HG03108 (cell line): ENCODE results near the gene MAP1B.
"Not testable (repeated sequence)": the region's sequence is repeated elsewhere in the genome, so short reads cannot be mapped to it uniquely, and the experiment has no call there.

Experiments used
- ATAC-seq: cut with Tn5 transposase; IDR thresholded peaks from one replicate; pipeline ENCODE4 v1.9.1; 2021; ENCODE audit warnings: moderate library complexity; ENCODE audit not compliant: unreplicated experiment

The MAP1B gene

DNA sequence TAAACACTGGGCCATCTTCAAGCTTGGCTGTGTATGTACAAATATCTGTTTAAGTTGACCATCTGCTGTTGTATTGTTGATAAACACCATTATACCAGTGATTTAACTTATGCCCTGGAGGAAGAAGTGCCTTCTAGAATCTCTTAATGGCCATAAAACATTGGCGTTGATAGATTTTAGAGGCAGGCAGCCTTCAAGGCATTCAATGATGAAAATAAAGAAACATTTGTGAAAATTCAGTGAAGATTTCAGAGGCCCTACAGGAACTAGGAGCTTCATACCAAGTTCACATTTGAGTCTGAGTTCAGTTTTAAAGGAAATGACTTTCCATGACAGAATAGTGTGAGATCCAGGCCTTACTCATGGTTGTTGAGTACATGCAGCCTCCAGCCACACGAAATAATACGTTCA, 52.2 kb downstream of the MAP1B start:
- no peak for ATAC-seq

DNA sequence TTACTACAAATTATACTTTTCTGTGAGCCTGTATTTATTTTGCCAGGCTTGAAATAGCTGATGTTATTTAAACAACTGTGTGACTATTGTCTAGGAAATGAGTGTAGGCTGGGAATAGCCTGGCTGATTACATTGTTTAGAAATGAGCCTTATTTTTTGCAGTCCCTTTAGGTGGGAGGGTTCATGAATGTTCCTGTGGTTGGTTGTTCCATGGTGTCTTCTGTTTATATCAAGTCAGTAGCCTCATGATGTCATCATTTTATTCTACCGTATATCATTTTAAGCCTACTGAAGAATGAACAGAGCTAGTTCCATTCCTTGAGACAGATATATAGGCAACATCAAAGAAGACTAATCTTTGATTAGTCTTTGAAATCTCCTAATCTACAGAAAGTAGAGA, 53.1 kb downstream of the MAP1B start:
- ATAC-seq = no peak

DNA sequence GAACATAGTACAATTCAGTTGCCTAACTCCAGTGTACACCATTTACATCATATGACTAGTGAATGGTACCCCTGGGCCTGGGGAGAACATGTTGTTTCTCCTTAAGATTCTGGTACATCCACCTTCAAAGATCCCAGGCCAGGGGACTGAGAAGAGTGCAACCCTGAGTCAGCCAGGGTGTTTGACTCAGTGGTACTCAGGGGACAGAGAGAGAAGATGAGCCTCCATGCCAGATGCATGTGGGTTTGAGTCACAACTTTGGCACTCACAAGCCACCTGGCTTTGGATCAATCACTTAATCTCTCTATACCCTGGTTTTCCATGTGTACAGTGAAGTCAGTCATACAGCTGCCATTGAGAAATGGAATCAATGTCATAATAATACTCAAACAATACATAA, 53.7 kb downstream of the MAP1B start:
- no peak for ATAC-seq

DNA sequence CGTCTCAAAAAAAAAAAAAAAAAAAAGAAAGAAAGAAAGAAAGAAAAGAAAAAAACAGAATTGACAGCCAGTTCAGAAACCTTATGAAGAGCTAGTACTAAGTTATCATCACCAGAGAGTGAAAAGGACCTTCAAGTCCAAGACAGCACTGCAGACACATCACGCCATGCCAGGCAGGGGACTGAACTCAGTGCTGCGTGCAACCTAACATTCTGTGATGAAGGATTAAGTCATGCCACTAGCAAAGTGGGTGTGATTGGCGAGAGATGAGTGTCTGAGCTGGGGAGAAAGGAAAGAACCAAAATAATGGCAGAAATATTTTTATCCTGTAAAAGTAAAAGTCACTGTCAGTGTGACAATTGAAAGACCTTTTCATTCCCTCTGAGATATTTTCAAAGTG, 54.7 kb downstream of the MAP1B start:
- no peak for ATAC-seq

DNA sequence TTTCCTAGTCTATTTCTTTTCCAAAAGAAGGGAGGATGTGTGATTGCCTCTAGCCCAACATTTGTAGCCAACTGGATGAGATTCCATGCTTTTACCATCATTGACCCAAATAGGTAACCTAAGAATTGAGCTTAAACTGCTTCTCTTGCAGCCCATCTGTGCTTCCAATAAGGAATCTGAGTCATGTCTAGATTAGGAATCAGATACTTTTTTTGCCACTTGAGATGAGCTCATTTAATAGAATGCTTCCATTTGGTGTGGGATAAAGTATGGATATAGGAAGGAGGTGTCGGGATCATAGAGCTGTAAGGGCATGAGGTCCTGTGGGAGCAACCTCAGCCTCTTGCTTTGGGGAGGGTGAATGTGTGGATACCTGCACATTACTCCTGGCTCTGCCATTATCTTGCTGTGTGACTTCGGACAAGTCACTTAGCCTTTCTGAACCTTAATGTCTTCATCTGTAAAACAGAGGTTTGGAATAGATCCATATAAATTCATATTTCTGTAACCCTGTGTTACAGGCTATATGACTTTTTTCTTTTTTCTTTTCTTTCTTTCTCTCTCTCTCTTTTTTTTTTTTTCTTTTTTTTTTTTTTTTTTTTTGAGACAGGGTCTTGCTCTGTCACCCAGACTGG, 56.2 kb downstream of the MAP1B start:
- no peak for ATAC-seq

DNA sequence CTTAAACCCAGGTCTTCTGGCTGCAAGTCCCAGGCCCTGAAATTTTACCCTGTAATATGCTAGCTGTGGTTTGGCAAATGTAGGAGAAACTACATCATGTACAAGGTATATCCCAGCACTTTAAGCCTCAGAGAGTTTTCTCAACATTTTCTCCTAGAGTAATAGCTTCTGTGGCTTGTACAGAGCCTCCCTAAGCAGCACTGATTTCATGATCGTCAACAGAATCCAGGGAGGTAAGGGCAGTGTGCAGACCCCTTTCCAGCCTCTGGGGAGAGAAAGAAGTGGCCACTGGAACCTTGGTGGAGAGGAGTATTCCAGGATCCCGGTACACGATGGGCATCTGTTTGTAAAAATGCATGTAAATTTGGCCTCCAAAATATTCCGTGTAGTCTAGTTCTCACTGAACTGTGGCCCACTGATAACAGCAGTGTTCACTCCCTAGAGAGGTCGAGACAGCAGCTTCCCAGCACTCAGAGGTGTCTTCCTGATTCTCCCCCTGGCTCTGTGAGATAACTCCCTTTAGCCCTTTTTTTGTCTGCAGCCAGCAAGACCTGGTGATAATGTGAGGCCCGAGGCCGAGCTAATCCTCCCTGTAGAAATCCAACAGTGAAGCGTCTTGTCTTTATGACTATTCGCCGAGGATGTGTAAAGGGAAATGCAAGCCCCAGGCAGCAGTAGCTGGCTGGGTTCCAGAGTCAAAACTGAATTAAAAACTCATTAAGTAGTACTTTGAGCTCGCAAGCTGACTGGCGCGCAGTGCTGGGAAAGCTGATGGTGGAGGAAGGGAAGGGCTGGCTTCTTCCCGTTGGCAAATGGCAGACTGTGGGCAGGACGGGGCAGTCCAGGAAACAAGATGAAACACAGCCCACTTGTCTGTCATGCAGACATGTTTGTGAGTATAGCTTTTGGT, 59.0 kb downstream of the MAP1B start:
- ATAC-seq = no peak

DNA sequence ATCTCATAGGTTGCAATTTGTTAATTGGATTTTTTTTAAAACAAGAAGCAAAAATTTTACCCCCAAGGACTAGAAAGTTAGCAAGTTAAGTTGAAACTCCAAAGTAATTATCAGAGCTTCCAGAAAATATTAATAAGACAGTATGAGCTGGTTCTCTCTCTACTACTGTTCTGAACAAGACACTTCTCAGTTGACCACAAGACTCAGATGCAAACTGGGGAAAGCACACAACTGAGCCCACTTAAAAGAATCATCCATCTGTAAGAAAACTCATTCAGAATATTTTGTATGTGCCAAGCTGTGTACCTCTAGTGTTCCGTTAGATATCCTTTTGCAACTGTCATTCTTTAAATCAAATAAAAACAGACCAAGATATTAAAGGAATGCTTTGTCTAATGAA, 60.0 kb downstream of the MAP1B start:
- no peak for ATAC-seq

DNA sequence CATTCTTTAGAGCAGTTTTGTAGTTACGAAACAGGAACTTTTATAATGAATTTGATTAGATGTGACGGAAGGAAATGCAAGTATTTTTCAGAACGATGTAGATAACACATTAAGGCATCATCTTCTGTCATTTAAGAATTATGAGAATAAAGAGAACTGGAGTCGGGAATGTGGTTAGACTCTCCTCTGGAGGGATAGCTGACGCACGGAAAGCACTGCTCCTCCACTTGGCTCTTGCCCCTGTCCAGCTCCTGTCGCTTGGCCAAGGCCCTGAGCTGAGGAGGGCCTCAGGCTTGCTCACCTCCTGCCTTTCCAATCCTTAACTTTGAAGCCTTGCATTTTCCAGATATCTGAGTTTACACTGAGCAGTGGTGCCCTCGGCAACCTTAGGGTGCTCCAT, 60.5 kb downstream of the MAP1B start:
- no peak for ATAC-seq

DNA sequence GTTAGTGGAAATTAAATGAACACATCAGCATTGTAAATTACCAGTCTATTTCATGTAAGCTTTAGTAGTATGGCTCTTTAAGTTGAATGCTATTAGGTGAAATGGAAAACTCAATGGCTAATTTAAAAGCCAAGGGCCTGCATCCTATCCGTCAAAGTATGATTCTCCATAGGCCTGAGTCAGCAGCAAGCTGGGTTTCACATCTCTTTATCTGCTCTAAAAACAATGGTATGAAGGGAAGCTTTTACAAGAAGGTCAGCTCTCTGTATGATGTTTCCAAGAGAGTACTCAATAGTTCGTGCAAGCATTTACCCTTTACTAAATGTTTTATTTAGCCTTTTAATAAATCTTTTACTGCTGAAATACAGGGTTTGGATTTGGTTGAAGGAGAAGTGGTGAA, 62.8 kb downstream of the MAP1B start:
- no peak for ATAC-seq

DNA sequence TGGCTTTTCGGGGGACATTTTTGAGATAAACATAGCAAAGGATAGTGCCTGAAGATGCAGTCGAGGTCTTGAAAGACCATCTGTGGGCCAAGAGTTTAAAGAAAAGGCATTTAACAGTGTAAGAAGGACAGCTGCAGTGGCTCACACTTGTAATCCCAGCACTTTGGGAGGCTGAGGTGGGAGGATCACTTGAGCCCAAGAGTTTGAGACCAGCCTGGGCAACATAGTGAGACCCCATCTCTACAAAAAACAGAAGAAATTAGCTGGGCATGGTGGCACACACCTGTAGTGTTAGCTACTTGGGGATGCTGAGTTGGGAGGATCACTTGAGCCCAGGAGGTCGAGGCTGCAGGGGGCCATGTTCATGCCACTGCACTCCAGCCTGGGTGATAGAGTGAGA, 63.9 kb downstream of the MAP1B start:
- not testable (repeated sequence) for ATAC-seq

DNA sequence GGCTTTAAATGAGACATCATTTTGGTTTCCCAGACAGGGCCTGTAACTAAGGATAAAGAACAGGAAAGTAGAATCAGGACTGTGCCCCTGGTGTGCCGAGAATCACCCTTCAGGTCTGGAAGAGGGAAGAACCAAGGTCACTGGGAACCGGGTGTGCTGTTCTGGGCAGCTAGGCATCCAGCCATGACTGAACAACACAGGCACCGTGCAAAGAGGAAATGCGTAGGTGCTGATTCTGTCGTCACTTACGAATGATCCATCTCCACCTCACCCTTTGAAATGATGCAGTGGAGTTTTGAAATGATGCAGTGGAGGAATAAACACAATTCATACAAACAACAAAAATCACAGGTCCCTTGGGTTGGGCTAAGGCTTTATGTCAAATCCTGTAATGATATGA, 64.4 kb downstream of the MAP1B start:
- no peak for ATAC-seq

DNA sequence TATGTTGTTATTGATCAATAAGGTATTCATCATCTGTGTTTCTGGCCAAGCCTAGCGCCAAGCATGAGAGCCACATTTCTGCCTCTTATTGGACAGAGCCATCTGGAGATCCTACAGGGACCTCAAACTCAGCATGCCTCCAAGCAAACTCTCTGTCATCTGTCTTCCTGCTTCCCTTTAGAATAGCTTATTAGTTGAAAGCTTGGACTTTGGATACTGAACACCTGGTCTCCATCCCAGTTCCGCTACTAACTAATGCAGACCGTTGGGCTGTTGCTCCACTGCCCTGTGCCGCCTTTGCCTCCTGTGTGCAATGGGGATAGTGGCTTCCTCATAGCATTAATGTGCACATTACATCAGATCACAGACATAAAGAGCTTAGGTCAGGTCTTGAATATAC, 65.5 kb downstream of the MAP1B start:
- no peak for ATAC-seq

DNA sequence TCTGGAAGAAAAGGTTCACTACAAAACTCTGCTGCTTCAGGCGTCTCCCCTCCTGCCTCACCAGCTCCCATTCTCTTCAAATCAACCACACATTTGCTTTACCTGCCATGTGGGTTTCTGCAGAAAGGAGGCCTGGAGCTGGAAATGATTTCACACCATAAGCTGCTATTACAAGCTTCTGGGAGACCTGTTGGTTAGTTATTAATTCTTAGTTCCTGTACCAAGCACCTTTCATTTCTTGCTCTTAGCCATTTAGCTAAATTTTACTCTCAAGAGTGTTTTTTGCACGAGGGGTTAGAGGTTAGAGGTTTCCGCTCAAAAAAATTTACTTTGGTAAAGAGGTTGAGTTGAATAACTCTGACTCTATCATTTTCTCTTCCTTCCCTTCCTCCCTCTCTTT, 70.3 kb downstream of the MAP1B start:
- ATAC-seq = peak; percentile 84

DNA sequence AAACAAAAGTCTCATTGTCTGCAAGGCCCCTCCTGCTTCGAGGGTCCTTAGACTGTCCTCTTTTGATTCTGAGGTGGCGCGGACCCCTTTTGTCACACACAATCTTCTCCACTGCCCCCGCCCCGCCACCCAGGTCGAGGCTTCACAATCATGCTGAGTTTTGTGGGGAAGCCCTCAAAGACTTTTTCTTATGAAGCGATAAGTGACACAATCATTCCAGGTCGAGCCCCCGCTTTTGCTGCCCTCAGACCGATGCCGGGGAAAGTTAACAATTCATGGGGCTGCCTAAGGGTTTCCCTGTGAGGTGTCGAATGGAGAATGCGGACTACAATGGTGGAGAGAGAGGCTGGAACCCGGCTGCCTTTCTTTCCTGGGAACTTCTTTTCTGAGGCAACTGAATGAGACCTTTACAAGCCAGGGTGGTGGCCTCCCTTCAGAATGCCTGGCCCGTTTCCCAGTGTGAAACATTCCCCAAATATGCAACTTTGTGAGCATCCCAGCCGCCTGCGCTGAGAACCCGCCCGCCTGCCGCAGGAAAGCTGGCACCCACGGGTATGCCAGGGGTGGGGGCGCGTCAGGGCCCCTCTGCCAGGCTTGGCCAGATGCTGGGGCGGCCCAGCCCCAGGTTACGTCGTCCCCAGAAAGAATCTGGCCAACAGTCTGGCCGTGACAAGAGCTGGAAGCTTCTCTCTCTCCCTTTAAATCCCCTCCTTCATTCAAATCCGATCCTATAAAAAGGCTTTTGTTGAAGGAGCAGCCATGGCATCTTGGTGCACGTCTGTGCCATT, 71.9 kb downstream of the MAP1B start:
- ATAC-seq = no peak

DNA sequence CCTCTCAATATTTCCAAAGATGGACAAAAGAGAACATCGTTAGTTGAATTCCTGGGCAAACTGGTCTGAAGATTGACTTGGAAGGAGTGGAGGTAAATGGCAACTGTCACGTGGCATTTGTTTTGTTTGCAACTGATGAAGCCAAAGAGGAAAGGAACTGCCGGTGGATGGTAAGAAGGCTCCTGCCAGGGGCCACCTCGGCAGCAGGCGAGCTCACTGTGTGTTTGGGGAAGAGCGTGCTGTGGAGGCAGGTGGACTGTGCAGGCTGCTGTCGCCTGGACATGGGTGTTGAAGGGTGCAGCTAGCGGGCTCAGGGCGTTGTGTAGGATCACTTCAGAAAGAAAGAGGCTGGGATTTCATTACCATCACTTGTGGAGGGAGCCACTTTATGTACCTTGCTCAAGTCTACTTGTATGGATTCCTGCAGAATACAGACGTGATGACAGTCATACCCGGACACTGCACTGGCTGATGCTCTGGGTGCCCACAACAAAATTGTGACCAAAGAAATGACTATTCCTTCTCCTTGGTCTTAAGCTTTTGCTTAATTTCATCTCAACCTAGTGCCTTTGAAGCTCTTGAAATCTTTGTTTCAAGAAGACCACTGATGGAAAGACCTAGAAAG, 72.7 kb downstream of the MAP1B start:
- ATAC-seq = no peak

DNA sequence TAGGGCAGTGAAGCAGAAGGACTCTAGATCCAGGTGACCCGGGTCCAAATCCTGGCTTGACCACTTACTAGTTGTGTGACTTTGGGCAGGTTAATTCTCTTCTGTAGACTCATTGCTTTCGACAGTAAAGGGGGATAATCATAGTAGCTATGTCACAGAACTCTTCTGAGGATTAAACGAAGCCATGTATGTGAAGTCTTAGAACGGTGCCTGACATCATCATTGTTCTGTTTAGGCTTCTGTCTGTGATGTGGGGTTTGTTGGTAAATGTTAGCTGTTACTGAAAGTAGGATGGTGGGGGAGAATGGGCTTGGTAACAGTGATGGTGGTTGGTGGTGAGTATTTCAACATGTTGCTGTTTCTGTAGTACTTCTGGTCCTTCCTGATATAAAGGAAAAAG, 73.7 kb downstream of the MAP1B start:
- ATAC-seq = no peak

DNA sequence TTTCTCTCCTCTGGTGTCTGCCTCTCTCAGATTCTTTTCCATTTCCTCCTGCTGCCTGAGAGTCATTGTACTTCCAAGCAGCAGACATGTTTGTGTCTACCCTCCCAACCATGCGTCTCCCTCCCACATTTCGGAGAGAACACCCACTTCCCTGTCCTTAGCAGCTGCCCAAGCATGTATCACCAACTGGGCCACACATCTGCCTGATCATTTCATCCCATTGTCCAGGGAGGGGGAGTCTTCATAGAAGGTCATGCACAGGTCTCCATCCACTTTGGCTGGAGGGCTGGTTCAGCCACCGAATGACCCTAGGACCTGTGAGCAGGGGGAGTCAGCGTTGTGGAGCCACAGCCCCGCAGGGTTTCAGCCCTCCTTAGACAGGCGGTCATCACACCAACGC, 75.4 kb downstream of the MAP1B start:
- no peak for ATAC-seq

DNA sequence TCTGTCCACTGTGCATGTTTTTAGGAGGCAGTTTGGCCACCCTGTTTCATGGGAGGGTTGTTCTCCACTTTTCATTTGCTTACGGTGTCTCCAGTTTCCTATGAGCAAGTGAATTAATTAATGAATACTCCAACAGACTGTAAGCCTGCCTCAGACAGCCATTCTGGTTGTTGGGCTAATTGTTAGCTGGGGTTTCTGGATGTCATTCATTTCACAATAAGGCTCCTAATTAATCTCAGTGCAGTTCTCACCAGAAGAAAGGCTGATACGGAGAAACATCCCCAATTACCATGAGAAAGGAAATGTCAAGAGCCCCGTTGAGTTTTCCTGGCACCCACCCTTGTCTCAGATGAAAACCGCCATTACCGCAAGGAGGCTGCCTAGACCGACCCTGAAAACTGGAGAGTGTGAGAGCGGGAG, 75.8 kb downstream of the MAP1B start:
- ATAC-seq = no peak

DNA sequence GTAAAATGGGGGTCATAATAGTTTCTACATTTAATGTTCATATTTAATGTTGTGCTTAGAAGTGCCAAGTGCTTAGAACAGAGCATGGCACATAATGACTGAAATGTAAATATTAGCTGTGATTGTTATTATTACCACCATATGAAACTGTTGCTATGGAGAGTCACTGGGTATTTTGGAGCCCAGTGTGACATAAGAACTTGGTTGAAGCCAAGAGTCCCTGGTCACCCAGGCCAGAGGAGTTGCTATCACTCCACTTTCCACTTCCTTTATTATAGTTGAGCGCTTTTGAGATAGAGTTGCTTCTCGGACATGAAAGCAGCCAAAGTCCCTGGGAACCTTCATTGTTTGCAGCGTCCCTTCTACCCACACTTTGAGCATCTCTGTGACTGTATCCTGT, 77.1 kb downstream of the MAP1B start:
- ATAC-seq = no peak

DNA sequence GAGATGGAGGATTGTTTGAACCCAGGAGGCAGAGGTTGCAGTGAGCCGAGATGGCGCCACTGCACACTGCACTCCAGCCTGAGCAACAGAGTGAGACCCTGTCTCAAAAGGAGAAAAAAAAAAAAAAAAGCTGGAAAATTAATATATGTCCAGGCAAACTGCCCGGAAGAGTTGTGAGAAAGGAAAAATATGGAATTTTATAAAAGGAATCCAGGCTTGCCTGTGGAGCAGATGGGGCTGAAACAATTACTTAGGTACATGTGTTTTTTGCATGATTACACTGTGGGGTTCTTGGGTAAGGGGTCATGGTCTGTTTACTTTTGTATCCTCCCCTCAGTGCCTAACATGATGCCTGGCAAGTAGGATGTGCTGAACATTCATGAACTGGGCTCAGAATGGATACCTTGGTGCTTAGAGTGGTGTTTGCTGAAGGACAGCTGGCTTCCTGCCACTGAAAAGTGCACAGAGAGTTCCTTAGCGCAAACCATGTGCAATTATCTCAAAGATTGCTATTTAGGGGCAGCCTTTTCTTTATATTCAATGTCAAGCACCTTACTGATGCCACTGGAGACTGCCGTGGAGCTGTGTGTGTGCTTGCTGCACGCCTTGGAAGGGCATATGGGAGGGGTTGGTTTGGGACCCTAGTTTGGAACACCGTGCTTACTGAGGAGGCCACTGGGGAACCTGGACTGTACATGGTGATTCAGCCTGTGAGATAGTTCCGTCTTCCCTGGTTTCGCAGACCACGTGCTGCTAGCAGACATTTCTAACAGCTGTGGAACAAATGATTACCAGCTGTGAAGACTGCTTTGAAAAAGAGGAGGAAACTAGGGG, 78.4 kb downstream of the MAP1B start:
- ATAC-seq = no peak
